Endothelial cell of umbilical vein (primary cell): ENCODE results near the gene SPAG16. TPM values are rescaled to one million over a fixed set of nuclear protein-coding genes. Genes with fewer than 3 reads are reported as not detected.

ENCODE experiments used
- BruUV-seq: library from RNA; stranded (reverse); fragments of 400-500 nt; replicated peaks from 2 replicates; lab custom pipeline; 2021; lab: Mats Ljungman, UMichigan
- CTCF ChIA-PET: fragments of 300-600, 350-600 bp; sonication (Branson Sonifier 250); formaldehyde crosslinking; loops from one replicate; lab custom pipeline; 2021; ENCODE audit warnings: antibody characterized with exemption, inconsistent platforms; lab: Charles Lee
- POLR2A ChIA-PET: fragments of 300-600, 350-600 bp; sonication (Branson Sonifier 250); formaldehyde crosslinking; loops from one replicate; lab custom pipeline; 2021; ENCODE audit warnings: antibody characterized with exemption, inconsistent platforms; lab: Charles Lee
- DNase-seq: peaks from one replicate; pipeline ENCODE4 v3.0.0-alpha.2; 2011; ENCODE audit warnings: low read depth, low spot score
- FAIRE-seq: peaks from 2 replicates; lab custom pipeline; 2011; peaks lifted over from hg19 to GRCh38; lab: Jason Lieb, UNC
- H2AFZ ChIP-seq: 2 replicates; pipeline ENCODE4 v1.6.0; 2012; ENCODE audit warnings: low read depth, low read length, control low read depth, inconsistent platforms
- H3K27ac ChIP-seq: 2 replicates; pipeline ENCODE4 v1.5.1; 2011; ENCODE audit warnings: low read depth, mild to moderate bottlenecking, control low read depth, low read length, moderate library complexity; ENCODE audit not compliant: insufficient read depth
- H3K27me3 ChIP-seq, 2 experiments: 2 replicates each; pipeline versions ENCODE4 v1.6.0 to v1.6.1; 2011; ENCODE audit warnings: low read length in 2 of 2, mixed read lengths in 1 of 2; ENCODE audit not compliant: control insufficient read depth in 2 of 2, insufficient read depth in 2 of 2
- H3K36me3 ChIP-seq, 2 experiments: 2 replicates in 1 of 2; 3 replicates in 1 of 2; pipeline ENCODE4 v1.5.1; 2011; ENCODE audit warnings: low read length in 2 of 2, mild to moderate bottlenecking in 1 of 2, moderate library complexity in 1 of 2; ENCODE audit not compliant: control insufficient read depth in 2 of 2, insufficient read depth in 2 of 2; ENCODE audit errors: extremely low read depth in 1 of 2
- H3K4me1 ChIP-seq: 3 replicates; pipeline ENCODE4 v1.5.1; 2011; ENCODE audit warnings: mild to moderate bottlenecking, low read length; ENCODE audit not compliant: control insufficient read depth, insufficient read depth; ENCODE audit errors: extremely low read depth
- H3K4me2 ChIP-seq: 2 replicates; pipeline ENCODE4 v1.6.1; 2011; ENCODE audit warnings: low read length, control low read depth, mixed read lengths; ENCODE audit not compliant: insufficient read depth
- H3K4me3 ChIP-seq, 3 experiments: fragments of 200-600 bp in 1 of 3; sonication (generic), shearing (Covaris generic) in 1 of 3; replicated peaks in 1 of 3; 2 replicates each; pipeline ENCODE4 v1.5.1; 2011 to 2016; ENCODE audit warnings: control low read depth in 3 of 3, low read length in 3 of 3, mild to moderate bottlenecking in 2 of 3, inconsistent platforms in 1 of 3, low read depth in 1 of 3, moderate library complexity in 1 of 3; ENCODE audit not compliant: insufficient read depth in 1 of 3
- H3K79me2 ChIP-seq: 2 replicates; pipeline ENCODE4 v1.6.0; 2012; ENCODE audit warnings: low read length, inconsistent platforms; ENCODE audit not compliant: control insufficient read depth, insufficient read depth
- H3K9ac ChIP-seq: replicated peaks from 2 replicates; pipeline ENCODE3; 2011; ENCODE audit warnings: low read length, control low read depth; ENCODE audit not compliant: insufficient read depth; ENCODE audit errors: extremely low read depth
- H3K9me1 ChIP-seq: replicated peaks from 3 replicates; pipeline ENCODE4 v1.6.0; 2011; ENCODE audit warnings: mild to moderate bottlenecking, low read length; ENCODE audit not compliant: control insufficient read depth, insufficient read depth; ENCODE audit errors: extremely low read depth
- H3K9me3 ChIP-seq: replicated peaks from 2 replicates; pipeline ENCODE4 v1.5.1; 2012; ENCODE audit warnings: low read length, inconsistent platforms; ENCODE audit not compliant: control insufficient read depth, insufficient read depth
- H4K20me1 ChIP-seq: replicated peaks from 2 replicates; pipeline ENCODE3; 2011; ENCODE audit warnings: mild to moderate bottlenecking, low read length; ENCODE audit not compliant: control insufficient read depth, insufficient read depth; ENCODE audit errors: extremely low read depth
- CTCF ChIP-seq, 2 donors: IDR thresholded peaks; 1 replicate in 1 of 2; 2 replicates in 1 of 2; pipeline ENCODE4 v1.5.1; 2011; ENCODE audit warnings: low read length in 2 of 2, mild to moderate bottlenecking in 2 of 2, moderate library complexity in 2 of 2, control low read depth in 1 of 2, inconsistent platforms in 1 of 2, low read depth in 1 of 2; ENCODE audit not compliant: insufficient read depth in 1 of 2; ENCODE audit errors: extremely low read depth in 1 of 2
- EZH2 ChIP-seq: IDR thresholded peaks from 2 replicates; pipeline ENCODE4 v1.6.1; 2012; ENCODE audit warnings: borderline replicate concordance, low read depth, mild to moderate bottlenecking, moderate library complexity, low read length, inconsistent platforms; ENCODE audit not compliant: severe bottlenecking
- FOS ChIP-seq: IDR thresholded peaks from 2 replicates; pipeline ENCODE4 v1.6.1; 2011; ENCODE audit warnings: mild to moderate bottlenecking, low read length, moderate library complexity, borderline replicate concordance; ENCODE audit not compliant: insufficient read depth
- GATA2 ChIP-seq: IDR thresholded peaks from 2 replicates; pipeline ENCODE4 v1.7.0; 2011; ENCODE audit warnings: low read depth, mild to moderate bottlenecking, moderate library complexity, mixed read lengths, low read length; ENCODE audit not compliant: insufficient read length, insufficient read depth
- JUN ChIP-seq: IDR thresholded peaks from 2 replicates; pipeline ENCODE4 v1.6.1; 2011; ENCODE audit warnings: borderline replicate concordance, low read depth; ENCODE audit not compliant: insufficient read length, insufficient read depth
- MAX ChIP-seq: IDR thresholded peaks from 2 replicates; pipeline ENCODE4 v1.6.1; 2011; ENCODE audit not compliant: insufficient read depth, insufficient read length
- MYC ChIP-seq: IDR thresholded peaks from one replicate; pipeline ENCODE4 v1.6.1; 2011; ENCODE audit warnings: mild to moderate bottlenecking, low read depth, low read length
- POLR2A ChIP-seq: IDR thresholded peaks from 2 replicates; pipeline ENCODE4 v1.6.1; 2012; ENCODE audit warnings: low read depth, mild to moderate bottlenecking, control low read depth, low read length
- POLR2AphosphoS5 ChIP-seq: IDR thresholded peaks from 2 replicates; pipeline ENCODE4 v1.6.1; 2012; ENCODE audit warnings: low read depth, mild to moderate bottlenecking, control low read depth, low read length, moderate library complexity; ENCODE audit not compliant: insufficient read depth
- dilution Hi-C: fragments of 300-500 bp; cut with MboI; formaldehyde crosslinking; loops from one replicate; pipeline ENCODE4 v1.15.0; 2019; ENCODE audit warnings: low sequenced_read_pairs; ENCODE audit not compliant: extremely low pct_ligation_motif_present
- intact Hi-C: fragments of 100-400 bp; cut with micrococcal nuclease; formaldehyde crosslinking; loops from one replicate; pipeline ENCODE4 v1.10.0; 2022
- polyA plus RNA-seq, 4 experiments: library from polyadenylated mRNA; depleted of rRNA in 3 of 4; stranded (reverse) in 3 of 4; unstranded in 1 of 4; fragments of >200 nt; gene quantifications; 2 replicates each; pipeline versions ENCODE4 v1.2.1 to v1.2.3, GENCODE V29; 2011 to 2012; ENCODE audit warnings: missing spikeins in 1 of 4
- total RNA-seq: library from RNA; stranded (reverse); gene quantifications from 2 replicates; pipeline ENCODE4 v1.2.3, GENCODE V29; 2021

SPAG16 gene
- total and polyA plus RNA-seq, 2 donors (not counting 3 experiments of a cell fraction or from before 2014, with no cell fraction given): 4.0 to 7.7 TPM

GRCh38 chr2:213524164-213524563, 239.9 kb downstream of the SPAG16 start:
- Histone ChIP-seq H3K79me2 (no peaks in the 10 kb centered on the region), H3K36me3 (no peaks in the 10 kb centered on the region), H3K4me3 (no peak overlapping the region), H3K27ac (no peak overlapping the region), H3K9ac (no peak overlapping the region), H3K4me2 (no peak overlapping the region), H3K9me3 (peaks cover under 1% of the 10 kb centered on the region), H3K27me3 (no peaks in the 10 kb centered on the region), H3K4me1 (no peaks in the 10 kb centered on the region), H4K20me1 (no peaks in the 10 kb centered on the region), H2AFZ (no peak overlapping the region), H3K9me1 (no peaks in the 10 kb centered on the region)
- ChIA-PET CTCF (no interaction called here), POLR2A (no interaction called here)
- TF ChIP-seq MYC: no peak
- no peak for TF ChIP-seq POLR2A
- no peak for TF ChIP-seq JUN
- TF ChIP-seq MAX: no peak
- no peak for TF ChIP-seq FOS
- no peak for TF ChIP-seq POLR2AphosphoS5
- TF ChIP-seq CTCF (IDR thresholded peaks at IDR 0.05; ENCODE audit: extremely low read depth in 1 of 2, insufficient read depth in 1 of 2, low read depth in 1 of 2, low read length in 2 of 2): no peak
- TF ChIP-seq EZH2: no peak
- TF ChIP-seq GATA2: no peak
- intact Hi-C loops (no loop called here), dilution Hi-C loops (no loop called here)
- FAIRE-seq (no peak), DNase-seq (no peak)
- no TSS peak for BruUV-seq
